Measurements from ENCODE around the gene PARP3. TPM values are rescaled to one million over a fixed set of nuclear protein-coding genes. Genes with fewer than 3 reads are reported as not detected.
A peak's percentile ranks its signal among the peaks of the same experiment; 100 is the strongest.

Gene PARP3
- total and polyA plus RNA-seq, 10 of the 15 experiments (the other 5 are each of a cell fraction or from before 2014, with no cell fraction given), result 2.1 to 31.2 (median 19.5) TPM

GRCh38 chr3:51982352-51982837 is 40.2 kb downstream of the PARP3 start (continued):
- no peak for TF ChIP-seq RAD51 (IDR thresholded peaks at IDR 0.05)
- peak; percentile 95; the same call in 1 of the 2 replicates for TF ChIP-seq HDGF (IDR thresholded peaks at IDR 0.05)
- TF ChIP-seq RELA (IDR thresholded peaks at IDR 0.05; ENCODE audit: borderline replicate concordance, partially characterized antibody), result no peak
- no peak for TF ChIP-seq YBX1 (IDR thresholded peaks at IDR 0.05)
- TF ChIP-seq POLR2AphosphoS2 (IDR thresholded peaks at IDR 0.05; ENCODE audit: low read depth, low read length), result no peak
- TF ChIP-seq MYC (IDR thresholded peaks at IDR 0.05; ENCODE audit: insufficient read depth, insufficient read length, insufficient replicate concordance, low read length, severe bottlenecking), result peak; percentile 88
- no peak for TF ChIP-seq SPI1 (IDR thresholded peaks at IDR 0.05; ENCODE audit: borderline replicate concordance, insufficient read depth, low read depth, low read length)
- TF ChIP-seq CHD1 (IDR thresholded peaks at IDR 0.05; ENCODE audit: low read depth, low read length), result no peak
- no peak for TF ChIP-seq TAF1 (IDR thresholded peaks at IDR 0.05; ENCODE audit: borderline replicate concordance, low read depth, low read length)
- no peak for TF ChIP-seq ZSCAN29 (IDR thresholded peaks at IDR 0.05)
- TF ChIP-seq REST (IDR thresholded peaks at IDR 0.05; ENCODE audit: low read depth, low read length), result no peak
- peak; percentile 46 to 65; a peak in 3 of 4 replicates for TF ChIP-seq BHLHE40 (IDR thresholded peaks at IDR 0.05; ENCODE audit: borderline replicate concordance in 1 of 2, low read depth in 2 of 2, low read length in 1 of 2)
- TF ChIP-seq TCF12 (IDR thresholded peaks at IDR 0.05; ENCODE audit: low read depth, low read length), result 0 out of 2 replicates have a peak, but pooled peaks have one; percentile 62
- TF ChIP-seq CTCF (IDR thresholded peaks at IDR 0.05 in 2 of 3, conservative IDR thresholded peaks at IDR 0.05 in 1 of 3; ENCODE audit: control insufficient read depth in 2 of 3, extremely low read depth in 1 of 3, insufficient read depth in 1 of 3, low read depth in 3 of 3, low read length in 3 of 3), result peak; percentile 61 to 87 (median 73)
- no peak for TF ChIP-seq SIX5 (IDR thresholded peaks at IDR 0.05; ENCODE audit: low read depth, low read length, severe bottlenecking)
- TF ChIP-seq CUX1 (IDR thresholded peaks at IDR 0.05; ENCODE audit: insufficient replicate concordance, low read depth, low read length), result no peak
- 0 out of 2 replicates have a peak, but pooled peaks have one; percentile 26 for TF ChIP-seq CHD2 (IDR thresholded peaks at IDR 0.05; ENCODE audit: borderline replicate concordance, low read depth, low read length)
- peak; percentile 56; the same call in 1 of the 2 replicates for TF ChIP-seq TCF3 (IDR thresholded peaks at IDR 0.05; ENCODE audit: borderline replicate concordance, insufficient read depth, low read depth, low read length)

Data from GM12878 (cell line).